GM23338 (cell line): Measurements from ENCODE around the gene IRF6. TPM values are rescaled to one million over a fixed set of nuclear protein-coding genes. Genes with fewer than 3 reads are reported as not detected.

ENCODE experiments used
- ATAC-seq: fragments of 200-7000 bp; cut with Tn5 transposase; 3 replicates; pipeline ENCODE4 v1.9.1; 2020
- DNase-seq: peaks from one replicate; pipeline ENCODE4 v3.0.0-alpha.2; 2015; ENCODE audit warnings: low spot score
- H2AFZ ChIP-seq: fragments of 200-600 bp; sonication (generic); 2 replicates; pipeline ENCODE4 v1.8.0; 2016; ENCODE audit warnings: antibody characterized with exemption, mild to moderate bottlenecking, moderate library complexity
- H3F3A ChIP-seq: fragments of 200-600 bp; sonication (generic); replicated peaks from 2 replicates; pipeline ENCODE4 v1.8.0; 2017; ENCODE audit warnings: antibody characterized with exemption, mixed run types, low read depth
- H3K27ac ChIP-seq: fragments of 200-600 bp; sonication (generic); 2 replicates; pipeline ENCODE4 v1.6.1; 2016; ENCODE audit warnings: low read depth
- H3K27me3 ChIP-seq: fragments of 200-600 bp; sonication (generic); 2 replicates; pipeline ENCODE4 v1.8.0; 2016; ENCODE audit warnings: mild to moderate bottlenecking, mixed run types, moderate library complexity; ENCODE audit not compliant: insufficient read depth
- H3K36me3 ChIP-seq: fragments of 200-600 bp; sonication (generic); 2 replicates; pipeline ENCODE4 v1.8.0; 2016; ENCODE audit warnings: mild to moderate bottlenecking; ENCODE audit not compliant: insufficient read depth
- H3K4me1 ChIP-seq: fragments of 200-600 bp; sonication (generic); 2 replicates; pipeline ENCODE4 v1.8.0; 2016; ENCODE audit warnings: mild to moderate bottlenecking, moderate library complexity; ENCODE audit not compliant: insufficient read depth
- H3K4me2 ChIP-seq: fragments of 200-600 bp; sonication (generic); 2 replicates; pipeline ENCODE4 v1.7.1; 2017; ENCODE audit warnings: mixed run types
- H3K4me3 ChIP-seq: fragments of 200-600 bp; sonication (generic); 2 replicates; pipeline ENCODE4 v1.6.1; 2016; ENCODE audit warnings: mixed run types
- H3K79me2 ChIP-seq: fragments of 200-600 bp; sonication (generic); replicated peaks from 2 replicates; pipeline ENCODE4 v1.8.0; 2017; ENCODE audit warnings: mild to moderate bottlenecking; ENCODE audit not compliant: insufficient read depth
- H3K9me2 ChIP-seq: fragments of 200-600 bp; sonication (generic); 2 replicates; pipeline ENCODE4 v1.8.0; 2017; ENCODE audit not compliant: insufficient read depth
- H4K20me1 ChIP-seq: fragments of 200-600 bp; sonication (generic); replicated peaks from 2 replicates; pipeline ENCODE4 v1.8.0; 2017; ENCODE audit warnings: mild to moderate bottlenecking; ENCODE audit not compliant: insufficient read depth
- H3K27ac Mint-ChIP-seq: 2 replicates; pipeline ENCODE4 v1.8.0; 2020; ENCODE audit warnings: inconsistent platforms, mild to moderate bottlenecking, moderate library complexity, mixed read lengths
- H3K27me3 Mint-ChIP-seq: 3 replicates; pipeline ENCODE4 v1.8.0; 2022; ENCODE audit warnings: low read depth, mild to moderate bottlenecking, moderate library complexity, mixed read lengths, inconsistent platforms; ENCODE audit not compliant: insufficient read depth, poor library complexity
- H3K36me3 Mint-ChIP-seq: 3 replicates; pipeline ENCODE4 v1.8.0; 2021; ENCODE audit warnings: low read depth, mild to moderate bottlenecking, inconsistent platforms, moderate library complexity, mixed read lengths
- H3K4me1 Mint-ChIP-seq: 3 replicates; pipeline ENCODE4 v1.8.0; 2020; ENCODE audit warnings: mild to moderate bottlenecking, inconsistent platforms, mixed read lengths
- H3K4me3 Mint-ChIP-seq: 3 replicates; pipeline ENCODE4 v1.8.0; 2021; ENCODE audit warnings: moderate library complexity, mild to moderate bottlenecking, inconsistent platforms, mixed read lengths
- H3K9me3 Mint-ChIP-seq: 3 replicates; pipeline ENCODE4 v1.8.0; 2020; ENCODE audit warnings: moderate library complexity, mild to moderate bottlenecking, inconsistent platforms, mixed read lengths
- CREB1 ChIP-seq: fragments of 250-450 bp; sonication (Bioruptor Pico); IDR thresholded peaks from 2 replicates; pipeline ENCODE4 v1.5.0; 2020; ENCODE audit warnings: low read depth, mild to moderate bottlenecking, moderate library complexity
- EZH2phosphoT487 ChIP-seq: fragments of 200-600 bp; sonication (generic); IDR thresholded peaks from one replicate; pipeline ENCODE4 v1.8.1; 2018; ENCODE audit warnings: antibody characterized with exemption; ENCODE audit not compliant: unreplicated experiment
- JUNB ChIP-seq: IDR thresholded peaks from one replicate; pipeline ENCODE4 v1.6.1; 2016; ENCODE audit warnings: antibody characterized with exemption; ENCODE audit not compliant: unreplicated experiment
- NANOG ChIP-seq: IDR thresholded peaks from 2 replicates; pipeline ENCODE4 v1.6.1; 2016; ENCODE audit warnings: antibody characterized with exemption, borderline replicate concordance
- POLR2AphosphoS5 ChIP-seq: IDR thresholded peaks from 2 replicates; pipeline ENCODE4 v1.6.1; 2016; ENCODE audit warnings: antibody characterized with exemption, low read depth
- STAT1 ChIP-seq: IDR thresholded peaks from one replicate; pipeline ENCODE4 v1.6.1; 2016; ENCODE audit warnings: antibody characterized with exemption; ENCODE audit not compliant: unreplicated experiment
- polyA plus RNA-seq: library from polyadenylated mRNA; unstranded; fragments of >200 nt; fragmentation: Nextera tagmentation; extraction: Ambion mirVana; gene quantifications from 2 replicates; pipeline ENCODE4 v1.2.1, GENCODE V29; 2016
- total RNA-seq: library from RNA; depleted of rRNA; stranded (reverse); fragments of >200 nt; shearing (Covaris generic); gene quantifications from 2 replicates; pipeline ENCODE4 v1.2.3, GENCODE V29; 2014
- TF ChIP-seq, protein P1 (sequence below): IDR thresholded peaks from 2 replicates; pipeline ENCODE4 v1.6.1; 2016; ENCODE audit warnings: antibody characterized with exemption
- TF ChIP-seq, protein P2 (sequence below): fragments of 250-450 bp; sonication (Bioruptor Pico); IDR thresholded peaks from 2 replicates; pipeline ENCODE4 v1.5.0; 2020; ENCODE audit warnings: mild to moderate bottlenecking, moderate library complexity
- TF ChIP-seq, protein P3 (sequence below): IDR thresholded peaks from one replicate; pipeline ENCODE4 v1.6.1; 2018; ENCODE audit warnings: antibody characterized with exemption; ENCODE audit not compliant: unreplicated experiment
- TF ChIP-seq, protein P4 (sequence below), 2 experiments: fragments of 200-600 bp in 1 of 2; sonication (generic) in 1 of 2; conservative IDR thresholded peaks; 2 replicates each; pipeline versions ENCODE4 v1.5.1 to v1.6.1; 2016 to 2017; ENCODE audit warnings: antibody characterized with exemption in 2 of 2, low read depth in 2 of 2, mild to moderate bottlenecking in 2 of 2, moderate library complexity in 1 of 2

The IRF6 gene
- total and polyA plus RNA-seq, 2 experiments from 2014 or later = 4.6 to 11.7 TPM

DNA sequence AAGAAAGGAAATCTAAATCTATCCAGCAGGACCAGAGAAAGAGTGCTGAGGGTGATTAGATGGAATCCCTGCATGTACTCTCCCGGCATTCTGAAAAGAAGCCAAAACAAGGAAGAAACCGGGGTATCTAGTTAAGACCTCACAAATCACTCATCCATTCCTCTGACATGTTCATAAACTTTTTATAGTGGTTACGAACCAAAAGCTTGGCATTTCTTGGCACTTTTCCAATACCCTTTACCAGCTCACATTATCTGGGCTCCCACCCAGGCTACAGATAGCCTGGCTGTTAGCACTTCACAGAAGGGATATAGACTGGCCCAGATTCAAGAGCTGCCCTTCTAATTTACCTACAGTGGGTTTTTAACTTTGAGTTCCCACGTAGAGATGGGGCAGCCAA is 19.8 kb downstream of the IRF6 start:
- DNase-seq (no peak), ATAC-seq (no peak)
- Histone ChIP-seq H3K4me2 (no peak overlapping the region), H3F3A (no peaks in the 10 kb centered on the region), H3K4me1 (peaks cover 4% of the 10 kb centered on the region; the same call in 1 of the 2 replicates), H3K79me2 (no peaks in the 10 kb centered on the region; the same call in 1 of the 2 replicates), H3K4me3 (no peak overlapping the region), H4K20me1 (no peaks in the 10 kb centered on the region), H3K36me3 (no peaks in the 10 kb centered on the region), H3K27ac (no peak overlapping the region), H3K9me2 (no peaks in the 10 kb centered on the region), H3K27me3 (no peaks in the 10 kb centered on the region), H2AFZ (no peak overlapping the region)
- H3K36me3 Mint-ChIP-seq = peaks cover 9% of the 10 kb centered on the region
- no peak overlapping the region for H3K27ac Mint-ChIP-seq
- peaks cover 4% of the 10 kb centered on the region for H3K27me3 Mint-ChIP-seq
- H3K4me3 Mint-ChIP-seq = no peak overlapping the region
- peaks cover 2% of the 10 kb centered on the region; the same call in 1 of the 3 replicates for H3K9me3 Mint-ChIP-seq
- TF ChIP-seq JUNB (no peak), POLR2AphosphoS5 (no peak), EZH2phosphoT487 (no peak), STAT1 (no peak), CREB1 (CRISPR knock-in tag) (no peak), NANOG (no peak)
- TF ChIP-seq, protein P1, sequence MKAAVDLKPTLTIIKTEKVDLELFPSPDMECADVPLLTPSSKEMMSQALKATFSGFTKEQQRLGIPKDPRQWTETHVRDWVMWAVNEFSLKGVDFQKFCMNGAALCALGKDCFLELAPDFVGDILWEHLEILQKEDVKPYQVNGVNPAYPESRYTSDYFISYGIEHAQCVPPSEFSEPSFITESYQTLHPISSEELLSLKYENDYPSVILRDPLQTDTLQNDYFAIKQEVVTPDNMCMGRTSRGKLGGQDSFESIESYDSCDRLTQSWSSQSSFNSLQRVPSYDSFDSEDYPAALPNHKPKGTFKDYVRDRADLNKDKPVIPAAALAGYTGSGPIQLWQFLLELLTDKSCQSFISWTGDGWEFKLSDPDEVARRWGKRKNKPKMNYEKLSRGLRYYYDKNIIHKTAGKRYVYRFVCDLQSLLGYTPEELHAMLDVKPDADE = no peak
- TF ChIP-seq, protein P2, sequence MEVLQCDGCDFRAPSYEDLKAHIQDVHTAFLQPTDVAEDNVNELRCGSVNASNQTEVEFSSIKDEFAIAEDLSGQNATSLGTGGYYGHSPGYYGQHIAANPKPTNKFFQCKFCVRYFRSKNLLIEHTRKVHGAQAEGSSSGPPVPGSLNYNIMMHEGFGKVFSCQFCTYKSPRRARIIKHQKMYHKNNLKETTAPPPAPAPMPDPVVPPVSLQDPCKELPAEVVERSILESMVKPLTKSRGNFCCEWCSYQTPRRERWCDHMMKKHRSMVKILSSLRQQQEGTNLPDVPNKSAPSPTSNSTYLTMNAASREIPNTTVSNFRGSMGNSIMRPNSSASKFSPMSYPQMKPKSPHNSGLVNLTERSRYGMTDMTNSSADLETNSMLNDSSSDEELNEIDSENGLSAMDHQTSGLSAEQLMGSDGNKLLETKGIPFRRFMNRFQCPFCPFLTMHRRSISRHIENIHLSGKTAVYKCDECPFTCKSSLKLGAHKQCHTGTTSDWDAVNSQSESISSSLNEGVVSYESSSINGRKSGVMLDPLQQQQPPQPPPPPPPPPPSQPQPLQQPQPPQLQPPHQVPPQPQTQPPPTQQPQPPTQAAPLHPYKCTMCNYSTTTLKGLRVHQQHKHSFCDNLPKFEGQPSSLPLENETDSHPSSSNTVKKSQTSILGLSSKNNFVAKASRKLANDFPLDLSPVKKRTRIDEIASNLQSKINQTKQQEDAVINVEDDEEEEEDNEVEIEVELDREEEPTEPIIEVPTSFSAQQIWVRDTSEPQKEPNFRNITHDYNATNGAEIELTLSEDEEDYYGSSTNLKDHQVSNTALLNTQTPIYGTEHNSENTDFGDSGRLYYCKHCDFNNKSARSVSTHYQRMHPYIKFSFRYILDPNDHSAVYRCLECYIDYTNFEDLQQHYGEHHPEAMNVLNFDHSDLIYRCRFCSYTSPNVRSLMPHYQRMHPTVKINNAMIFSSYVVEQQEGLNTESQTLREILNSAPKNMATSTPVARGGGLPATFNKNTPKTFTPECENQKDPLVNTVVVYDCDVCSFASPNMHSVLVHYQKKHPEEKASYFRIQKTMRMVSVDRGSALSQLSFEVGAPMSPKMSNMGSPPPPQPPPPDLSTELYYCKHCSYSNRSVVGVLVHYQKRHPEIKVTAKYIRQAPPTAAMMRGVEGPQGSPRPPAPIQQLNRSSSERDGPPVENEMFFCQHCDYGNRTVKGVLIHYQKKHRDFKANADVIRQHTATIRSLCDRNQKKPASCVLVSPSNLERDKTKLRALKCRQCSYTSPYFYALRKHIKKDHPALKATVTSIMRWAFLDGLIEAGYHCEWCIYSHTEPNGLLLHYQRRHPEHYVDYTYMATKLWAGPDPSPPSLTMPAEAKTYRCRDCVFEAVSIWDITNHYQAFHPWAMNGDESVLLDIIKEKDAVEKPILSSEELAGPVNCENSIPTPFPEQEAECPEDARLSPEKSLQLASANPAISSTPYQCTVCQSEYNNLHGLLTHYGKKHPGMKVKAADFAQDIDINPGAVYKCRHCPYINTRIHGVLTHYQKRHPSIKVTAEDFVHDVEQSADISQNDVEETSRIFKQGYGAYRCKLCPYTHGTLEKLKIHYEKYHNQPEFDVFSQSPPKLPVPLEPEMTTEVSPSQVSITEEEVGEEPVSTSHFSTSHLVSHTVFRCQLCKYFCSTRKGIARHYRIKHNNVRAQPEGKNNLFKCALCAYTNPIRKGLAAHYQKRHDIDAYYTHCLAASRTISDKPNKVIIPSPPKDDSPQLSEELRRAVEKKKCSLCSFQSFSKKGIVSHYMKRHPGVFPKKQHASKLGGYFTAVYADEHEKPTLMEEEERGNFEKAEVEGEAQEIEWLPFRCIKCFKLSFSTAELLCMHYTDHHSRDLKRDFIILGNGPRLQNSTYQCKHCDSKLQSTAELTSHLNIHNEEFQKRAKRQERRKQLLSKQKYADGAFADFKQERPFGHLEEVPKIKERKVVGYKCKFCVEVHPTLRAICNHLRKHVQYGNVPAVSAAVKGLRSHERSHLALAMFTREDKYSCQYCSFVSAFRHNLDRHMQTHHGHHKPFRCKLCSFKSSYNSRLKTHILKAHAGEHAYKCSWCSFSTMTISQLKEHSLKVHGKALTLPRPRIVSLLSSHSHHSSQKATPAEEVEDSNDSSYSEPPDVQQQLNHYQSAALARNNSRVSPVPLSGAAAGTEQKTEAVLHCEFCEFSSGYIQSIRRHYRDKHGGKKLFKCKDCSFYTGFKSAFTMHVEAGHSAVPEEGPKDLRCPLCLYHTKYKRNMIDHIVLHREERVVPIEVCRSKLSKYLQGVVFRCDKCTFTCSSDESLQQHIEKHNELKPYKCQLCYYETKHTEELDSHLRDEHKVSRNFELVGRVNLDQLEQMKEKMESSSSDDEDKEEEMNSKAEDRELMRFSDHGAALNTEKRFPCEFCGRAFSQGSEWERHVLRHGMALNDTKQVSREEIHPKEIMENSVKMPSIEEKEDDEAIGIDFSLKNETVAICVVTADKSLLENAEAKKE (CRISPR knock-in tag) = no peak
- TF ChIP-seq, protein P3, sequence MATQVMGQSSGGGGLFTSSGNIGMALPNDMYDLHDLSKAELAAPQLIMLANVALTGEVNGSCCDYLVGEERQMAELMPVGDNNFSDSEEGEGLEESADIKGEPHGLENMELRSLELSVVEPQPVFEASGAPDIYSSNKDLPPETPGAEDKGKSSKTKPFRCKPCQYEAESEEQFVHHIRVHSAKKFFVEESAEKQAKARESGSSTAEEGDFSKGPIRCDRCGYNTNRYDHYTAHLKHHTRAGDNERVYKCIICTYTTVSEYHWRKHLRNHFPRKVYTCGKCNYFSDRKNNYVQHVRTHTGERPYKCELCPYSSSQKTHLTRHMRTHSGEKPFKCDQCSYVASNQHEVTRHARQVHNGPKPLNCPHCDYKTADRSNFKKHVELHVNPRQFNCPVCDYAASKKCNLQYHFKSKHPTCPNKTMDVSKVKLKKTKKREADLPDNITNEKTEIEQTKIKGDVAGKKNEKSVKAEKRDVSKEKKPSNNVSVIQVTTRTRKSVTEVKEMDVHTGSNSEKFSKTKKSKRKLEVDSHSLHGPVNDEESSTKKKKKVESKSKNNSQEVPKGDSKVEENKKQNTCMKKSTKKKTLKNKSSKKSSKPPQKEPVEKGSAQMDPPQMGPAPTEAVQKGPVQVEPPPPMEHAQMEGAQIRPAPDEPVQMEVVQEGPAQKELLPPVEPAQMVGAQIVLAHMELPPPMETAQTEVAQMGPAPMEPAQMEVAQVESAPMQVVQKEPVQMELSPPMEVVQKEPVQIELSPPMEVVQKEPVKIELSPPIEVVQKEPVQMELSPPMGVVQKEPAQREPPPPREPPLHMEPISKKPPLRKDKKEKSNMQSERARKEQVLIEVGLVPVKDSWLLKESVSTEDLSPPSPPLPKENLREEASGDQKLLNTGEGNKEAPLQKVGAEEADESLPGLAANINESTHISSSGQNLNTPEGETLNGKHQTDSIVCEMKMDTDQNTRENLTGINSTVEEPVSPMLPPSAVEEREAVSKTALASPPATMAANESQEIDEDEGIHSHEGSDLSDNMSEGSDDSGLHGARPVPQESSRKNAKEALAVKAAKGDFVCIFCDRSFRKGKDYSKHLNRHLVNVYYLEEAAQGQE = no peak
- TF ChIP-seq, protein P4, sequence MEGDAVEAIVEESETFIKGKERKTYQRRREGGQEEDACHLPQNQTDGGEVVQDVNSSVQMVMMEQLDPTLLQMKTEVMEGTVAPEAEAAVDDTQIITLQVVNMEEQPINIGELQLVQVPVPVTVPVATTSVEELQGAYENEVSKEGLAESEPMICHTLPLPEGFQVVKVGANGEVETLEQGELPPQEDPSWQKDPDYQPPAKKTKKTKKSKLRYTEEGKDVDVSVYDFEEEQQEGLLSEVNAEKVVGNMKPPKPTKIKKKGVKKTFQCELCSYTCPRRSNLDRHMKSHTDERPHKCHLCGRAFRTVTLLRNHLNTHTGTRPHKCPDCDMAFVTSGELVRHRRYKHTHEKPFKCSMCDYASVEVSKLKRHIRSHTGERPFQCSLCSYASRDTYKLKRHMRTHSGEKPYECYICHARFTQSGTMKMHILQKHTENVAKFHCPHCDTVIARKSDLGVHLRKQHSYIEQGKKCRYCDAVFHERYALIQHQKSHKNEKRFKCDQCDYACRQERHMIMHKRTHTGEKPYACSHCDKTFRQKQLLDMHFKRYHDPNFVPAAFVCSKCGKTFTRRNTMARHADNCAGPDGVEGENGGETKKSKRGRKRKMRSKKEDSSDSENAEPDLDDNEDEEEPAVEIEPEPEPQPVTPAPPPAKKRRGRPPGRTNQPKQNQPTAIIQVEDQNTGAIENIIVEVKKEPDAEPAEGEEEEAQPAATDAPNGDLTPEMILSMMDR (conservative IDR thresholded peaks at IDR 0.05; ENCODE audit: low read depth in 2 of 2) = no peak
- peaks cover 9% of the 10 kb centered on the region for H3K4me1 Mint-ChIP-seq
